Right renal cortex interstitium (tissue), 3 donors: ENCODE results near the gene RBM26. TPM values are rescaled to one million over a fixed set of nuclear protein-coding genes. Genes with fewer than 3 reads are reported as not detected.

Experiments used
- DNase-seq, 3 donors: peaks; one replicate each; pipeline ENCODE4 v3.0.0-alpha.2; 2013; ENCODE audit warnings: low read depth in 3 of 3, low spot score in 2 of 3
- polyA plus RNA-seq, 3 donors: library from polyadenylated mRNA; unstranded; fragments of 120-200 nt; gene quantifications; one replicate each; pipeline ENCODE4 v1.2.1, GENCODE V29; 2013; ENCODE audit not compliant: insufficient read length in 3 of 3

The RBM26 gene
- polyA plus RNA-seq, 3 donors, result 74.0 to 81.4 (median 76.4) TPM

GRCh38 chr13:79341202-79341601 lies 64.9 kb downstream of the RBM26 start:
- DNase-seq, result no peak

- DNase-seq, result no peak
Measured at GRCh38 chr13:79340490-79340889, 65.6 kb downstream of the RBM26 start.

GRCh38 chr13:79338343-79338742 lies 67.7 kb downstream of the RBM26 start:
- DNase-seq, result no peak

GRCh38 chr13:79336966-79337365 lies 69.1 kb downstream of the RBM26 start:
- no peak for DNase-seq

- no peak for DNase-seq
Measured at GRCh38 chr13:79328510-79328909, 77.5 kb downstream of the RBM26 start.

GRCh38 chr13:79320433-79320832 lies 85.6 kb downstream of the RBM26 start:
- no peak for DNase-seq

- DNase-seq, result no peak
Measured at GRCh38 chr13:79318664-79319063, 87.4 kb downstream of the RBM26 start.

- no peak for DNase-seq
Measured at GRCh38 chr13:79317856-79318255, 88.2 kb downstream of the RBM26 start.

GRCh38 chr13:79314652-79315051 lies 91.4 kb downstream of the RBM26 start:
- no peak for DNase-seq

- DNase-seq, result no peak
Measured at GRCh38 chr13:79312340-79312855, 93.7 kb downstream of the RBM26 start.

- DNase-seq, result no peak
Measured at GRCh38 chr13:79311386-79311785, 94.7 kb downstream of the RBM26 start.

GRCh38 chr13:79309690-79310089 lies 96.4 kb downstream of the RBM26 start:
- no peak for DNase-seq

- no peak for DNase-seq
Measured at GRCh38 chr13:79307866-79308298, 98.2 kb downstream of the RBM26 start.

- DNase-seq, result no peak
Measured at GRCh38 chr13:79307433-79307861, 98.6 kb downstream of the RBM26 start.

GRCh38 chr13:79306650-79307049 lies 99.4 kb downstream of the RBM26 start:
- no peak for DNase-seq

- DNase-seq, result no peak
Measured at GRCh38 chr13:79297128-79297527, 108.9 kb downstream of the RBM26 start.

- DNase-seq, result no peak
Measured at GRCh38 chr13:79295906-79296706, 109.9 kb downstream of the RBM26 start.

GRCh38 chr13:79290595-79291244 lies 115.3 kb downstream of the RBM26 start:
- DNase-seq, result no peak

GRCh38 chr13:79289571-79289970 lies 116.5 kb downstream of the RBM26 start:
- DNase-seq, result no peak

- no peak for DNase-seq
Measured at GRCh38 chr13:79287939-79288795, 117.9 kb downstream of the RBM26 start.

GRCh38 chr13:79285159-79285558 lies 120.9 kb downstream of the RBM26 start:
- no peak for DNase-seq
